Bone marrow (tissue), 2 donors: ENCODE results near the gene ATP11C.
"Not testable (repeated sequence)": the region's sequence is repeated elsewhere in the genome, so short reads cannot be mapped to it uniquely, and the experiment has no call there.

Experiments used
- DNase-seq, 2 donors: peaks; one replicate each; lab custom pipeline; 2025; lab: John Stamatoyannopoulos, UW

ATP11C gene

GRCh38 chrX:139720979-139721378, 211.9 kb downstream of the ATP11C start:
- DNase-seq = no peak

GRCh38 chrX:139720136-139720535, 212.7 kb downstream of the ATP11C start:
- no peak for DNase-seq

GRCh38 chrX:139708067-139708466, 224.8 kb downstream of the ATP11C start, which contains the start of gene MCF2:
MCF2 (minus strand) TSS chrX:139708167; CDS start chrX:139651744, 56,423 bp downstream.
- no peak for DNase-seq

- DNase-seq = no peak
These were observed 230.2 kb downstream of the ATP11C start for GRCh38 chrX:139702658-139703057.

GRCh38 chrX:139692908-139693307, 239.9 kb downstream of the ATP11C start:
- no peak for DNase-seq

GRCh38 chrX:139692506-139692849, 240.4 kb downstream of the ATP11C start:
- DNase-seq = no peak

- no peak for DNase-seq
These were observed 240.9 kb downstream of the ATP11C start for GRCh38 chrX:139691843-139692505.

GRCh38 chrX:139691493-139691842, 241.4 kb downstream of the ATP11C start:
- DNase-seq = no peak

GRCh38 chrX:139685175-139685574, 247.7 kb downstream of the ATP11C start:
- DNase-seq = not testable (repeated sequence)

- DNase-seq = no peak
These were observed 252.5 kb downstream of the ATP11C start for GRCh38 chrX:139680356-139680755.
